IMR-90 (cell line): Measurements from ENCODE around the gene DCUN1D4.

Experiments
- CEBPB ChIP-seq: IDR thresholded peaks from 2 replicates; pipeline ENCODE4 v1.6.1; 2012; ENCODE audit warnings: low read depth, low read length, improper control_type of control experiment
- MXI1 ChIP-seq: IDR thresholded peaks from 2 replicates; pipeline ENCODE4 v1.6.1; 2012; ENCODE audit warnings: low read depth, mild to moderate bottlenecking, low read length, moderate library complexity, borderline replicate concordance
- NFE2L2 ChIP-seq: fragments of 150-350 bp; IDR thresholded peaks from 2 replicates; pipeline ENCODE4 v1.6.1; 2016; ENCODE audit warnings: low read depth, mild to moderate bottlenecking, low read length
- POLR2A ChIP-seq: IDR thresholded peaks from 2 replicates; pipeline ENCODE4 v1.6.1; 2012; ENCODE audit warnings: mild to moderate bottlenecking, low read depth, low read length
- TF ChIP-seq, protein P1 (sequence below): conservative IDR thresholded peaks from 2 replicates; pipeline ENCODE4 v1.5.1; 2012; ENCODE audit warnings: mild to moderate bottlenecking, low read depth, low read length, improper control_type of control experiment

- TF ChIP-seq CEBPB (no peak), POLR2A (no peak), NFE2L2 (no peak), MXI1 (no peak)
- TF ChIP-seq, protein P1, sequence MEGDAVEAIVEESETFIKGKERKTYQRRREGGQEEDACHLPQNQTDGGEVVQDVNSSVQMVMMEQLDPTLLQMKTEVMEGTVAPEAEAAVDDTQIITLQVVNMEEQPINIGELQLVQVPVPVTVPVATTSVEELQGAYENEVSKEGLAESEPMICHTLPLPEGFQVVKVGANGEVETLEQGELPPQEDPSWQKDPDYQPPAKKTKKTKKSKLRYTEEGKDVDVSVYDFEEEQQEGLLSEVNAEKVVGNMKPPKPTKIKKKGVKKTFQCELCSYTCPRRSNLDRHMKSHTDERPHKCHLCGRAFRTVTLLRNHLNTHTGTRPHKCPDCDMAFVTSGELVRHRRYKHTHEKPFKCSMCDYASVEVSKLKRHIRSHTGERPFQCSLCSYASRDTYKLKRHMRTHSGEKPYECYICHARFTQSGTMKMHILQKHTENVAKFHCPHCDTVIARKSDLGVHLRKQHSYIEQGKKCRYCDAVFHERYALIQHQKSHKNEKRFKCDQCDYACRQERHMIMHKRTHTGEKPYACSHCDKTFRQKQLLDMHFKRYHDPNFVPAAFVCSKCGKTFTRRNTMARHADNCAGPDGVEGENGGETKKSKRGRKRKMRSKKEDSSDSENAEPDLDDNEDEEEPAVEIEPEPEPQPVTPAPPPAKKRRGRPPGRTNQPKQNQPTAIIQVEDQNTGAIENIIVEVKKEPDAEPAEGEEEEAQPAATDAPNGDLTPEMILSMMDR = no peak
These were observed 793 bp upstream of the DCUN1D4 start for GRCh38 chr4:51842167-51842553.
